ENCODE measurements around the gene NMBR.
"Not testable (repeated sequence)": the region's sequence is repeated elsewhere in the genome, so short reads cannot be mapped to it uniquely, and the experiment has no call there.

Gene NMBR

GRCh38 chr6:142192343-142192742 lies 45.4 kb upstream of the NMBR start:
- H3K9me2 ChIP-seq (replicated peaks; ENCODE audit: insufficient read depth, low read length): no peaks in the 10 kb centered on the region
- H2AFZ ChIP-seq (ENCODE audit: low read depth, low read length, severe bottlenecking): no peak overlapping the region
- H3K4me3 ChIP-seq (ENCODE audit: insufficient read depth, low read length, poor library complexity, severe bottlenecking): no peak overlapping the region
- no peaks in the 10 kb centered on the region for H3K27me3 ChIP-seq (ENCODE audit: low read length)
- H3F3A ChIP-seq (ENCODE audit: insufficient read depth): 0 out of 2 replicates have a peak, but pooled peaks cover 3% of the 10 kb centered on the region
- H4K20me1 ChIP-seq (ENCODE audit: low read depth, low read length): no peaks in the 10 kb centered on the region
- H3K79me2 ChIP-seq (ENCODE audit: insufficient read depth, low read length): peaks cover 4% of the 10 kb centered on the region; the same call in 1 of the 2 replicates
- no peaks in the 10 kb centered on the region for H3K9me3 ChIP-seq (ENCODE audit: insufficient read depth, low read length)
- no peak overlapping the region for H3K9ac ChIP-seq (ENCODE audit: low read length)
- H3K36me3 ChIP-seq (ENCODE audit: low read length): peaks cover 10% of the 10 kb centered on the region; the same call in 1 of the 2 replicates
- TF ChIP-seq CTCF (IDR thresholded peaks at IDR 0.05; ENCODE audit: insufficient read depth, low read length, poor library complexity, severe bottlenecking): no peak
- no peak for TF ChIP-seq EZH2phosphoT487 (conservative IDR thresholded peaks at IDR 0.05; ENCODE audit: low read length)
- H3K27ac ChIP-seq (ENCODE audit: low read depth, low read length): no peak overlapping the region
- no peak overlapping the region for H3K4me2 ChIP-seq (ENCODE audit: low read depth, low read length, poor library complexity, severe bottlenecking)

GRCh38 chr6:142189057-142189456 lies 42.1 kb upstream of the NMBR start:
- Histone ChIP-seq H2AFZ (ENCODE audit: low read depth, low read length, severe bottlenecking) (no peak overlapping the region), H3K9ac (ENCODE audit: low read length) (no peak overlapping the region), H3K79me2 (ENCODE audit: insufficient read depth, low read length) (no peaks in the 10 kb centered on the region; the same call in 1 of the 2 replicates)

DNA sequence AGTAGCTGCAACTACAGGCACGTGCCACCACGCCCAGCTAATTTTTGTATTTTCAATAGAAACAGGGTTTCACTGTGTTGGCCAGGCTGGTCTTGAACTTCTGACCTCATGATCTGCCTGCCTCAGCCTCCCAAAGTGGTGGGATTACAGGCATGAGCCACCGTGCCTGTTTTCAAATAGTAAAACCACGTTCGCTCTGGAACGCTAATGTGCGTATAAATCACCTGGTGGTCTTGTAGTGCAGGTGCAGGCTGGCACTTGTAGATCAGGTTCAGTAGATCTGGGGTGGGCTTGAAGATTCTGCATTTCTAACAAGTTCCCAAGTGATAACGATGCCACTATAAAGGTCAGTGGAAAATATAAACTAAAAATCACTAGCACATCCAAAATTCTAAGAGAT lies 41.4 kb upstream of the NMBR start:
- H3K27ac ChIP-seq (ENCODE audit: low read depth, low read length); H3K9me2 ChIP-seq (replicated peaks; ENCODE audit: insufficient read depth, low read length); H3K9me3 ChIP-seq (ENCODE audit: insufficient read depth, low read length); H3K79me2 ChIP-seq (ENCODE audit: insufficient read depth, low read length); H3K4me3 ChIP-seq (ENCODE audit: insufficient read depth, low read length, poor library complexity, severe bottlenecking); H2AFZ ChIP-seq (ENCODE audit: low read depth, low read length, severe bottlenecking); H3K27me3 ChIP-seq (ENCODE audit: low read length); H3F3A ChIP-seq (ENCODE audit: insufficient read depth); H3K4me2 ChIP-seq (ENCODE audit: low read depth, low read length, poor library complexity, severe bottlenecking); H4K20me1 ChIP-seq (ENCODE audit: low read depth, low read length); H3K9ac ChIP-seq (ENCODE audit: low read length): not testable (repeated sequence)
- peaks cover 10% of the 10 kb centered on the region; the same call in 1 of the 2 replicates for H3K36me3 ChIP-seq (ENCODE audit: low read length)

More at GRCh38 chr6:142189057-142189456, 42.1 kb upstream of the NMBR start:
- no peak overlapping the region for H3K4me2 ChIP-seq (ENCODE audit: low read depth, low read length, poor library complexity, severe bottlenecking)
- peaks cover 10% of the 10 kb centered on the region; the same call in 1 of the 2 replicates for H3K36me3 ChIP-seq (ENCODE audit: low read length)
- no peak overlapping the region for H3K4me3 ChIP-seq (ENCODE audit: insufficient read depth, low read length, poor library complexity, severe bottlenecking)
- no peaks in the 10 kb centered on the region for H3K9me3 ChIP-seq (ENCODE audit: insufficient read depth, low read length)
- no peaks in the 10 kb centered on the region for H3K27me3 ChIP-seq (ENCODE audit: low read length)
- H3K9me2 ChIP-seq (replicated peaks; ENCODE audit: insufficient read depth, low read length): no peaks in the 10 kb centered on the region
- H3K27ac ChIP-seq (ENCODE audit: low read depth, low read length): no peak overlapping the region
- TF ChIP-seq CTCF (IDR thresholded peaks at IDR 0.05; ENCODE audit: insufficient read depth, low read length, poor library complexity, severe bottlenecking) (no peak), EZH2phosphoT487 (conservative IDR thresholded peaks at IDR 0.05; ENCODE audit: low read length) (no peak)
- H4K20me1 ChIP-seq (ENCODE audit: low read depth, low read length): no peaks in the 10 kb centered on the region
- 0 out of 2 replicates have a peak, but pooled peaks cover 3% of the 10 kb centered on the region for H3F3A ChIP-seq (ENCODE audit: insufficient read depth)

DNA sequence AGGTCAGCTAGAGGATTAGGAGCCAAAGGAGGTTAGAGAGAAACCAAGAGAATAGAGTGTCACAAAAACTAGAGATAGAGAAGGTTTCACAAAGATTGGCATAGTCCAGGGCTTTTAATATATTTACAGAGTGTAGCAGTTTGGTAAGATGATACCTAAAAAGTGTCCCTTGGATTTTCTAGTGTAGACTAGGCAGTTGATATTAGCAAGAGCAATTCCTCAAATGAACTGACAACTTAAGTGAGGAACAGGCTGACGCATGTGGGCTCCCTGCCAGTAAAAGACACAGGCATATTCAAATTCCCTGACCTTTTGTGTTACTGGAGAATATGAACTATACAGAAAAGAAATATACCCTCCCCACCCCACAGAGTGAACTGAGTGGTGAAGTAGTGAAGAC lies 40.3 kb upstream of the NMBR start:
- Histone ChIP-seq H3K36me3 (ENCODE audit: low read length) (peaks cover 10% of the 10 kb centered on the region; the same call in 1 of the 2 replicates), H3F3A (ENCODE audit: insufficient read depth) (0 out of 2 replicates have a peak, but pooled peaks cover 3% of the 10 kb centered on the region), H3K9me3 (ENCODE audit: insufficient read depth, low read length) (no peaks in the 10 kb centered on the region), H4K20me1 (ENCODE audit: low read depth, low read length) (no peaks in the 10 kb centered on the region), H3K27ac (ENCODE audit: low read depth, low read length) (no peak overlapping the region), H3K9ac (ENCODE audit: low read length) (no peak overlapping the region), H2AFZ (ENCODE audit: low read depth, low read length, severe bottlenecking) (no peak overlapping the region), H3K79me2 (ENCODE audit: insufficient read depth, low read length) (no peaks in the 10 kb centered on the region; the same call in 1 of the 2 replicates), H3K9me2 (replicated peaks; ENCODE audit: insufficient read depth, low read length) (no peaks in the 10 kb centered on the region), H3K27me3 (ENCODE audit: low read length) (no peaks in the 10 kb centered on the region), H3K4me2 (ENCODE audit: low read depth, low read length, poor library complexity, severe bottlenecking) (no peak overlapping the region), H3K4me3 (ENCODE audit: insufficient read depth, low read length, poor library complexity, severe bottlenecking) (no peak overlapping the region)
- TF ChIP-seq CTCF (IDR thresholded peaks at IDR 0.05; ENCODE audit: insufficient read depth, low read length, poor library complexity, severe bottlenecking) (no peak), EZH2phosphoT487 (conservative IDR thresholded peaks at IDR 0.05; ENCODE audit: low read length) (no peak)
